HG03039 (cell line): ENCODE data around the gene KRT82.
"Not testable (repeated sequence)": the region's sequence is repeated elsewhere in the genome, so short reads cannot be mapped to it uniquely, and the experiment has no call there.

Experiments used
- ATAC-seq: cut with Tn5 transposase; IDR thresholded peaks from one replicate; pipeline ENCODE4 v1.9.1; 2021; ENCODE audit warnings: mild to moderate bottlenecking, moderate library complexity; ENCODE audit not compliant: unreplicated experiment

The KRT82 gene

GRCh38 chr12:52413202-52413601 is 7.1 kb upstream of the KRT82 start:
- ATAC-seq, result no peak

GRCh38 chr12:52411815-52412214 is 5.7 kb upstream of the KRT82 start:
- no peak for ATAC-seq

- not testable (repeated sequence) for ATAC-seq
Measured at GRCh38 chr12:52410589-52411248, 4.6 kb upstream of the KRT82 start.

GRCh38 chr12:52407918-52408317 is 1.8 kb upstream of the KRT82 start:
- no peak for ATAC-seq

- no peak for ATAC-seq
Measured at GRCh38 chr12:52404951-52405350, 1.2 kb downstream of the KRT82 start.

- ATAC-seq, result no peak
Measured at GRCh38 chr12:52403561-52403960, 2.6 kb downstream of the KRT82 start.

GRCh38 chr12:52402873-52403540 is 3.1 kb downstream of the KRT82 start:
- ATAC-seq, result no peak

GRCh38 chr12:52402377-52402776 is 3.8 kb downstream of the KRT82 start:
- no peak for ATAC-seq

GRCh38 chr12:52401926-52402325 is 4.2 kb downstream of the KRT82 start:
- ATAC-seq, result no peak

- no peak for ATAC-seq
Measured at GRCh38 chr12:52401526-52401925, 4.6 kb downstream of the KRT82 start.

GRCh38 chr12:52400906-52401305 is 5.2 kb downstream of the KRT82 start:
- ATAC-seq, result no peak

- ATAC-seq, result no peak
Measured at GRCh38 chr12:52399756-52400155, 6.4 kb downstream of the KRT82 start.

- no peak for ATAC-seq
Measured at GRCh38 chr12:52398176-52398575, 8.0 kb downstream of the KRT82 start.

GRCh38 chr12:52396656-52397055 is 9.5 kb downstream of the KRT82 start:
- ATAC-seq, result no peak

- ATAC-seq, result no peak
Measured at GRCh38 chr12:52395761-52396434, 10.2 kb downstream of the KRT82 start.

- no peak for ATAC-seq
Measured at GRCh38 chr12:52394836-52395405, 11.2 kb downstream of the KRT82 start.

- no peak for ATAC-seq
Measured at GRCh38 chr12:52392465-52393007, 13.6 kb downstream of the KRT82 start.

GRCh38 chr12:52391618-52392002 is 14.5 kb downstream of the KRT82 start:
- ATAC-seq, result no peak

GRCh38 chr12:52390739-52391617 is 15.2 kb downstream of the KRT82 start:
- ATAC-seq, result no peak
